C4-2B (cell line): ENCODE results near the gene PDRG1.

Experiments
- ZFX ChIP-seq: fragments of 450-650 bp; IDR thresholded peaks from 2 replicates; pipeline ENCODE4 v1.6.1; 2017
- TF ChIP-seq, protein P1 (sequence below): fragments of 450-650 bp; conservative IDR thresholded peaks from 2 replicates; pipeline ENCODE4 v1.5.1; 2017; ENCODE audit warnings: mild to moderate bottlenecking

- TF ChIP-seq, protein P1, sequence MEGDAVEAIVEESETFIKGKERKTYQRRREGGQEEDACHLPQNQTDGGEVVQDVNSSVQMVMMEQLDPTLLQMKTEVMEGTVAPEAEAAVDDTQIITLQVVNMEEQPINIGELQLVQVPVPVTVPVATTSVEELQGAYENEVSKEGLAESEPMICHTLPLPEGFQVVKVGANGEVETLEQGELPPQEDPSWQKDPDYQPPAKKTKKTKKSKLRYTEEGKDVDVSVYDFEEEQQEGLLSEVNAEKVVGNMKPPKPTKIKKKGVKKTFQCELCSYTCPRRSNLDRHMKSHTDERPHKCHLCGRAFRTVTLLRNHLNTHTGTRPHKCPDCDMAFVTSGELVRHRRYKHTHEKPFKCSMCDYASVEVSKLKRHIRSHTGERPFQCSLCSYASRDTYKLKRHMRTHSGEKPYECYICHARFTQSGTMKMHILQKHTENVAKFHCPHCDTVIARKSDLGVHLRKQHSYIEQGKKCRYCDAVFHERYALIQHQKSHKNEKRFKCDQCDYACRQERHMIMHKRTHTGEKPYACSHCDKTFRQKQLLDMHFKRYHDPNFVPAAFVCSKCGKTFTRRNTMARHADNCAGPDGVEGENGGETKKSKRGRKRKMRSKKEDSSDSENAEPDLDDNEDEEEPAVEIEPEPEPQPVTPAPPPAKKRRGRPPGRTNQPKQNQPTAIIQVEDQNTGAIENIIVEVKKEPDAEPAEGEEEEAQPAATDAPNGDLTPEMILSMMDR: no peak
- TF ChIP-seq ZFX: no peak
These were observed 20.7 kb upstream of the PDRG1 start for GRCh38 chr20:31972471-31973021.
